ENCODE measurements around the gene CDC42BPA. TPM values are rescaled to one million over a fixed set of nuclear protein-coding genes. Genes with fewer than 3 reads are reported as not detected.
"Not testable (repeated sequence)": the region's sequence is repeated elsewhere in the genome, so short reads cannot be mapped to it uniquely, and the experiment has no call there.

The CDC42BPA gene
- total RNA-seq, 4 donors from 2014 or later, result 47.0 to 58.6 (median 54.8) TPM

DNA sequence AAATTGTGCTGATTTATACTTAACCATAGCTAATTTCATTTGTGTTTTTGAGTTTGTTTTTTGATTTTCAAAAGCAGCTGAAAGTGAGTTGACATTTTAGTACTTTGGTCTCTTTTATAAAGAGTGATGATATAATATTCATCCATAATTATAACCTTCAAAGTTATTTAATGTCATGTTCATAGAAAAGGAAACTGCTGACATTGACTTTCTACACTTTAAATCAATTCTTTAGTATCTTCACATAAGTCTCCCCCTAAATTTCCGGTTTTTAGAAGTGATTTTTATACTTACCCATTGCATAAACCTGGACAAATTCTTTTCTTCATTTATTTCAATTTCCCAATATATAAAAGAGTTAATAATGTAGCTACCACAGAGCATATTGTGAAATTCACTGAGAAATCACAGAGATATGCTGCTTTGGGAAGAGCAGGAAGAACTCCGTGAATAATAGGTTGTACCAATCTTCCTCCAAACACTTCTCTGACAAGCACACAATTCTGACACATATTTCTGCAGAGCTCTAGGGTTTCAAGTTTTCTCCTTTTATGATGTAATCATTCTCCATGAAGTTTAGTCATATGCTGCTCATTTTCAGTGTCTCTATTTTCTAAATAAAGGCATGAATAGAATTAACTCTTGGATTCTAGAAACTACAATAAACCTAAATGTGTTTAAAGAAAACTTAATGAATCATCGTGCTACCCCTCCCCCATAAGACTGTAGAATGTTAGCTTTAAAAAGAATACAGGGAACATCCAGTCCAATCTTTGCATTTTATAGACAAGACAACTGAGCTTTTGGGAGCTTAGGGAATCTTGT, 25.6 kb upstream of the CDC42BPA start:
- Histone ChIP-seq H3K4me3 (no peak overlapping the region), H3K27me3 (no peaks in the 10 kb centered on the region), H3K27ac (no peak overlapping the region), H3K9me3 (peaks cover 0 to 6% (median 0%) of the 10 kb centered on the region in 4 donors), H3K4me1 (peaks cover 0 to 8% (median 0%) of the 10 kb centered on the region in 4 donors), H3K36me3 (no peaks in the 10 kb centered on the region)
- WGBS, 2 donors, result 26 to 27% methylated on average over 3 of the region's 3 CpGs
- DNase-seq (ENCODE audit: low spot score in 2 of 2), result no peak
- TF ChIP-seq EP300 (IDR thresholded peaks at IDR 0.05), result peak in 1 of 2 donors; percentile 28
- TF ChIP-seq, protein P1, sequence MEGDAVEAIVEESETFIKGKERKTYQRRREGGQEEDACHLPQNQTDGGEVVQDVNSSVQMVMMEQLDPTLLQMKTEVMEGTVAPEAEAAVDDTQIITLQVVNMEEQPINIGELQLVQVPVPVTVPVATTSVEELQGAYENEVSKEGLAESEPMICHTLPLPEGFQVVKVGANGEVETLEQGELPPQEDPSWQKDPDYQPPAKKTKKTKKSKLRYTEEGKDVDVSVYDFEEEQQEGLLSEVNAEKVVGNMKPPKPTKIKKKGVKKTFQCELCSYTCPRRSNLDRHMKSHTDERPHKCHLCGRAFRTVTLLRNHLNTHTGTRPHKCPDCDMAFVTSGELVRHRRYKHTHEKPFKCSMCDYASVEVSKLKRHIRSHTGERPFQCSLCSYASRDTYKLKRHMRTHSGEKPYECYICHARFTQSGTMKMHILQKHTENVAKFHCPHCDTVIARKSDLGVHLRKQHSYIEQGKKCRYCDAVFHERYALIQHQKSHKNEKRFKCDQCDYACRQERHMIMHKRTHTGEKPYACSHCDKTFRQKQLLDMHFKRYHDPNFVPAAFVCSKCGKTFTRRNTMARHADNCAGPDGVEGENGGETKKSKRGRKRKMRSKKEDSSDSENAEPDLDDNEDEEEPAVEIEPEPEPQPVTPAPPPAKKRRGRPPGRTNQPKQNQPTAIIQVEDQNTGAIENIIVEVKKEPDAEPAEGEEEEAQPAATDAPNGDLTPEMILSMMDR (IDR thresholded peaks at IDR 0.05), result no peak

DNA sequence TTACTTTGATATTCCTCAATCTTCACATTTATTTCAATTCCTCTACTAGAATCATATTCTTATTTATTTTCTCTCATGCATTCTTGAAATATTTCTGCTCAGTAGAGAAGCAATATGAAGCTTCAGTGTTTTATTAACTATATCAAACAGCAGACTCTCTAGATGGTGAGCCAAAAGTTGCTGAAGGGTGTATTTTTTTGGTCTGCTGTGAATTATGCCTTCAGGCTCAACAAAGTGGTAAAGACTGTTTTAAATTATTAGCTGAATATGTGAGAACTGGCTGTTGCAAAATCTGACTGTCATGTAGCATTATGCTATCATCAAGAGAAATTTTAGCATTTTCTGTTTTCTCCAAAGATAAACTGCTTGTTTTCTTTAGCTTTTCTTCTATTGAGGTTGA, 24.9 kb upstream of the CDC42BPA start:
- no peak for DNase-seq (ENCODE audit: low spot score in 2 of 2)
- H3K36me3 ChIP-seq, result no peaks in the 10 kb centered on the region
- TF ChIP-seq POLR2A (IDR thresholded peaks at IDR 0.05) (no peak), EP300 (IDR thresholded peaks at IDR 0.05) (no peak)
- TF ChIP-seq, protein P1 (IDR thresholded peaks at IDR 0.05), result no peak
- peaks cover 0 to 8% (median 0%) of the 10 kb centered on the region in 4 donors for H3K4me1 ChIP-seq
- H3K9me3 ChIP-seq, result peaks cover 0 to 6% (median 0%) of the 10 kb centered on the region in 4 donors
- H3K27ac ChIP-seq, result no peak overlapping the region
- H3K27me3 ChIP-seq, result no peaks in the 10 kb centered on the region
- H3K4me3 ChIP-seq, result no peak overlapping the region

DNA sequence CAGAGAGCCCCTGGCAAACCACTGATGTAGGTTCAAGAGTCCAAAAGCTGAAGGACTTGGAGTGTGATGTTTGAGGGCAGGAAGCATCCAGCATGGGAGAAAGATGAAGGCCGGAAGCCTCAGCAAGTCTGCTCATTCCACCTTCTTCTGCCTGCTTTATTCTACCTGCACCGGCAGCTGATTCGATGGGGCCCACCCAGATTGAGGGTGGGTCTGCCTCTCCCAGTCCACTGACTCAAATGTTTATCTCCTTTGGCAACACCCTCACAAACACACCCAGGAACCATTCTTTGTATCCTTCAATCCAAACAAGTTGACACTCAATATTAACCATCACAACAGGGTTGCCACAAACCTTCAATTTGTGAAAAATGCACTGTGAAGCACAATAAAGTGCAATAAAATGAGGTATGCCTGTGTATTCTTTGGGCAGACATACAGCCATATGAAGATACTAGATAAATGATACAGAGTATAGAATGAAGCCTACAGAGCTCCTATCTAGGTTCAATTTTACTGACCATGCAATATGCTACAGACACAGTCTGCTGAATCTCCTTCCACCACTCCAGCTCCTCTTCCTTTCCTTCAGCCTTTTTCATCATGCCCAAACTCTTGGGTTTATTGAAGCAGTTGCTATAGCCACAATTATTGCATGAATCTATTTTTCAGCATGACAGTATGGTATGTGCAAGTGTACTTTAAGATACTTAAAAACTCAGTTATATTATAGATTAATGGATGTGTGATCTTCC, 24.0 kb upstream of the CDC42BPA start:
- Histone ChIP-seq H3K4me1 (peaks cover 0 to 8% (median 0%) of the 10 kb centered on the region in 4 donors), H3K36me3 (no peaks in the 10 kb centered on the region), H3K27ac (no peak overlapping the region), H3K9me3 (peaks cover 0 to 6% (median 0%) of the 10 kb centered on the region in 4 donors), H3K4me3 (no peak overlapping the region), H3K27me3 (no peaks in the 10 kb centered on the region)
- 95 to 100% methylated on average over 3 of the region's 3 CpGs for WGBS, 2 donors
- DNase-seq (ENCODE audit: low spot score in 2 of 2), result no peak
- TF ChIP-seq POLR2A (IDR thresholded peaks at IDR 0.05) (no peak), EP300 (IDR thresholded peaks at IDR 0.05) (no peak)
- TF ChIP-seq, protein P1 (IDR thresholded peaks at IDR 0.05), result no peak

DNA sequence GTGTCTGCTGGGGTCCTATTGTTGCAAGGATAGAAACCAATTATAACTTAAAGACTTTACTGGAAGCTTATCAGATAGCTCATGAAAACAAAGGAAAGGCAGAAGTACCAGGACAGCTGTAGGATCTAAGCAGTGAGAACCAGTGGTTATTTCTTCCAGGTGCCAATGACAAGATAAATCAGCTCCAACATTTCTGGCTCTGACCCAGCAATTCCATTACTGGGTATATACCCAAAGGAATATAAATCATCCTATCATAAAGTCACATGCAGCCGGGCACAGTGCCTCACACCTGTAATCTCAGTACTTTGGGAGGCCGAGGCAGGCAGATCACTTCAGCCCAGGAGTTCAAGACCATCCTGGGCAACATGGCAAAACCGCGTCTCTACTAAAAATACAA, 17.8 kb upstream of the CDC42BPA start:
- H3K9me3 ChIP-seq, result peaks cover 0 to 16% (median 0%) of the 10 kb centered on the region in 4 donors
- not testable (repeated sequence) for H3K27ac ChIP-seq; DNase-seq (ENCODE audit: low spot score in 2 of 2); H3K4me1 ChIP-seq; H3K36me3 ChIP-seq; H3K4me3 ChIP-seq; H3K27me3 ChIP-seq
- WGBS, 2 donors, result 97 to 100% methylated on average over 4 of the region's 4 CpGs

DNA sequence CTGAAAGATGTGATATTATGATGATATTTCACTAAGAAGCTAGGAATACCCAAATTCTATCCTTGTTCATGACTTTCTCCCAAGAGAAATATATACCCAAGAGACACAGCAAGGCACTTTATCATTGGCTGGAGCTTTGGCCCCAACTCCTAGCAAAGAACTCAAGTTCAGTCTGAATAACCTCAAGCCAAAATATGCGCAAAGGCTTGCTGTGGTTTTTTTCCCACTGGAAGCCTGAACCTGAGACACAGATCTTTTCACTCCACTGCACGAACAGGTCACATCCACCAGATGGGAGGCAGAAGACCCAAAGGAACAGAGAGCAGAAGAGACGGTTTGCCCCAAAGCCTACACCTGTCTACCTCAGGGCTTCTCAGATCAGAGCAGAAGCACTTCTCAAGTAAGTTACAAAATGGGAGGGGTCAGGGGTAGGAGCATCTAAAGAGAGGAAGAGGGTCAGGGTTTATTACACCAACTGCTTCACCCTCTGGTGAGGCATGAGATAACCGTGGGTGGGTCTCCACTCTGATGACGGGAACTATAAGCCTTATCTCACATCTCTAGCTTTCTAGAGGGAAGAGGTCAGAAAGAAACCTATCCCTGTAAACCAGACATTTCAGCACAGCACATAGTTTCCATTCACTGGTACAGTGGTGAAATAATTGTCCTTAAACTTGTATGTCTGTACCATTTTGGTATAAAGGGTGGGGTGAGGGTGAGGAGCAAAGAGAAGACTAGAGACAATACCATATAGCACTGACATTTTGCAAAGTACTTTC, 17.1 kb upstream of the CDC42BPA start:
- WGBS, 2 donors, result 74 to 77% methylated on average over 5 of the region's 5 CpGs

More for the DNA sequence above, 17.1 kb upstream of the CDC42BPA start:
- Histone ChIP-seq H3K27me3 (no peaks in the 10 kb centered on the region), H3K27ac (no peak overlapping the region), H3K9me3 (peaks cover 0 to 16% (median 0%) of the 10 kb centered on the region in 4 donors), H3K4me3 (no peak overlapping the region), H3K4me1 (no peaks in the 10 kb centered on the region), H3K36me3 (no peaks in the 10 kb centered on the region)
- DNase-seq (ENCODE audit: low spot score in 2 of 2), result no peak
- TF ChIP-seq, protein P1 (IDR thresholded peaks at IDR 0.05), result no peak
